Daoy (cell line): ENCODE results near the gene BRD9. TPM values are rescaled to one million over a fixed set of nuclear protein-coding genes. Genes with fewer than 3 reads are reported as not detected.
A peak's percentile ranks its signal among the peaks of the same experiment; 100 is the strongest.
"Not testable (repeated sequence)": the region's sequence is repeated elsewhere in the genome, so short reads cannot be mapped to it uniquely, and the experiment has no call there.

Source experiments
- DNase-seq: peaks from one replicate; pipeline ENCODE4 v3.0.0-alpha.2; 2015; ENCODE audit warnings: low read depth
- total RNA-seq: library from RNA; depleted of rRNA; stranded (reverse); fragments of >200 nt; shearing (Covaris generic); gene quantifications from 2 replicates; pipeline ENCODE4 v1.2.3, GENCODE V29; 2014

The BRD9 gene
- total RNA-seq, 1 experiment from 2014 or later, result 42.9 TPM

DNA sequence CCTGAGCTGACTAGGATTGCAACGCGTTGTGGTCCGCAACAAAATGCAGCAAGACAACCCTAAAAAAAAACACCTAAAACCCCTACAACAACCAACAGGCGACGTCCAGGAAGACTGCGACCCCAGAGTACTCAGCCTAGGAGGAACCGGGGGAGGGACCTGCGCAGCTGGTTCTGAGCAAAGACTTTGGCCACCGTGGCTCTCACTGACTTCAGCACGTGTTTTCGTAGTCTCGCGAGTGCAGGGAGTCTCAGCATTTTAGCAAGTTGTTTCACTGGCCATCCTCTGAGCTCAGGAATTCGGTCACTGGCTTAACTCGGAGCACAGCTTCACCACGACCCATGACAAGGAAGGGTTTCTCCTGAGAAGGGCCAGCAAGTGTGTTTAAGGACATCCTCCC, 33.2 kb downstream of the BRD9 start:
- no peak for DNase-seq

DNA sequence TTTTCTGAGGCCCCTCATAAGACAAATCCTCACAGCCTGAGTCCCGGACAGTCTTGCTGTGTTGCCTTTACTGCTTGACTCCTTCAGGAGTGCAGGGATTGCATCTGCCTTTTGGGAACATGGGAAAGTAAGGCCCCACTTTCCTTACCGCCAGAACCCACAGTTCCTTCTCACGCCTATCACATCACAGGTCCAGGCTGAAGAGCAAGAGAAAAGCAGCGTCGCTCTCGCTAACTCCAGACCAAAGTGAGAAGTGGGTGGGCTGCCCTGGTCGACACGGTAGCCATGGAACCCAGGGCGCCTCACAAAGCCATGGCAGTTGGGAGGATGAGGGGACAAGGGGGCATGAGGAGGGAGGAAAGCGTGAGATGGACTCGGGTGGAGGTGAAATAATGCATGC, 33.9 kb downstream of the BRD9 start:
- DNase-seq, result no peak

DNA sequence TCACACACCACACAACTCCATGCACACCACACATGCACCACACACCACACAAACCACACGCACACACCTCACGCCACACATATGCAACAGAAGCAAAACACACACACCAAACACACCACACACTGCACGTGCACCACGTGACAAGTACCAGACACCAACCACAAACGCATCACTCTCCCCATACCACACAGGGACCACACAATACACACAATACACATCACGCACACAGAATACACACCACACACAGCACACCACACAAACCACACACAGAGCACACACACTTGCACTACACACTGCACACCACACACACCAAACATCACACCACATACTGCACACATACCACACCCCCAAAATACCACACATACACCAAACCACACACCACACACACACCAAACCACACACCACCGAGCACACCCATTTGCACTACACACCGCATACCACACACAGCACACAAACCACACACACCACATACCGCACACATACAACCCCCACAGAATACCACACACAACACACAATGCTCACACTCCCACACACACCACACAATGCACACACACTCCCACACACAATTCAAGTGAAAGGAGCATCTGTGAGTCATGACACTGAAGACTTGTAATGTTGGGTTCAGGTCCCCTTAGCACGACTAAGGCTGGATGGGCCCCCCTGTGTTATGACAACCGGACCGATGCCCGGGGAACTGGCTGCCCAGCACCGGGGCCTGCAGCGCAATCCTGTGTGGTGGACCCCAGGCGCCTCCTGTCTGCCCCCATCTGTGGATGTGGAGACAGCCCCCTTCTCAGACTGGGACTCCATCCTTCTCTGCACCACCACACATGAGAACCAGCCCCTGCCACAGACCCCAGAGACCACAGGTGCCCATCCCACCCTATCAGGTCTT, 35.8 kb downstream of the BRD9 start:
- DNase-seq, result no peak

DNA sequence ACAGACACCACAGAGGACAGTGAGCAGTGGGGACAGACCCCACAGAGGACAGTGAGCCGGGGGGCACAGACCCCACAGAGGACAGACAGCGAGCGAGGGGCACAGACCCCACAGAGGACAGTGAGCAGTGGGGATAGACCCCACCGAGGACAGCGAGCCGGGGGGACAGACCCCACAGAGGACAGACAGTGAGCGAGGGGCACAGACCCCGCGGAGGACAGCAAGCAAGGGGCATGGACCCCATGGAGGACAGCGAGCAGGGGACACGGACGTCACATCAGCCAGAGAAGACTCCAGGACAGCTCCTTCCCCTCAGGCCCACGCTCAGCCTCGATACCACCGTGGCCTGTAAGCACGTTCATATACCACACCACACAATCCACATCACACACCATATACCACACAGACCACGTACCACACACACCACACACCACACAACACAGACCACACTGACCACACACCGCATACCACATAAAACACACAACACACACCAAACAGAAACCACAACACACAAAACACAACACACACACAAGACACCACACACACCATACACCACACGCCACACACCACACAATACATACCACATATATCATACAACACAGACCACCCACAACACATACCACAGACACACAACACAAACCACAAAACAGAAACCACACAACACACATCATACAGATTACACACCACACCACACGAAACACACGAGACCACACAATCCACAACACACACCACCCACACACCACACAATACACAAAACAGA, 36.6 kb downstream of the BRD9 start:
- no peak for DNase-seq

DNA sequence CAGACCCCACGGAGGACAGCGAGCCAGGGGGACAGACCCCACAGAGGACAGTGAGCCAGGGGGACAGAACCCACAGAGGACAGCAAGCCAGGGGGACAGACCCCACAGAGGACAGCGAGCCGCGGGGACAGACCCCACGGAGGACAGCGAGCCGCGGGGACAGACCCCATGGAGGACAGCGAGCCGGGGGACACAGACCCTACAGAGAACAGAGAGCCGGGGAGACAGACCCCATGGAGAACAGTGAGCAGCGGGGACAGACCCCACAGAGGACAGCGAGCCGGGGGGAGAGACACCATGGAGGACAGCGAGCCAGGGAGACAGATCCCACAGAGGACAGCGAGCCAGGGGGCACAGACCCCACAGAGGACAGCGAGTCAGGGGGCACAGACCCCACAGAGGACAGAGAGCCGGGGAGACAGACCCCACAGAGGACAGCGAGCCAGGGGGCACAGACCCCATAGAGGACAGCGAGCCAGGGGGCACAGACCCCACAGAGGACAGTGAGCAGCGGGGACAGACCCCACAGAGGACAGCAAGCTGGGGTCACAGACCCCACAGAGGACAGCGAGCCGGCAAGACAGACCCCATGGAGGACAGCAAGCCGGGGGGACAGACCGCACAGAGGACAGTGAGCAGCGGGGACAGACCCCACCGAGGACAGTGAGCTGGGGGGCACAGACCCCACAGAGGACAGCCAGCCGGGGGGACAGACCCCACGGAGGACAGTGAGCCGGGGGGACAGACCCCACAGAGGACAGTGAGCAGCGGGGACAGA, 37.4 kb downstream of the BRD9 start:
- DNase-seq, result no peak

DNA sequence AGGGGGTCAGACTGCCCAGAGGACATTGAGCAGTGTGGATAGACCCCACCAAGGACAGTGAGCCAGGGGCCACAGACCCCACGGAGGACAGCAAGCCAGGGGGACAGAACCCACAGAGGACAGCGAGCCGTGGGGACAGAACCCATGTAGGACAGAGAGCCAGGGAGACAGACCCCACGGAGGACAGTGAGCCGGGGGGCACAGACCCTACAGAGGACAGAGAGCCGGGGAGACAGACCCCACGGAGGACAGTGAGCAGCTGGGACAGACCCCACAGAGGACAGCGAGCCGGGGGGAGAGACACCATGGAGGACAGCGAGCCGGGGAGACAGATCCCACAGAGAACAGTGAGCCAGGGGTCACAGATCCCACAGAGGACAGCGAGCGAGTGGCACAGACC, 38.4 kb downstream of the BRD9 start:
- DNase-seq, result no peak

DNA sequence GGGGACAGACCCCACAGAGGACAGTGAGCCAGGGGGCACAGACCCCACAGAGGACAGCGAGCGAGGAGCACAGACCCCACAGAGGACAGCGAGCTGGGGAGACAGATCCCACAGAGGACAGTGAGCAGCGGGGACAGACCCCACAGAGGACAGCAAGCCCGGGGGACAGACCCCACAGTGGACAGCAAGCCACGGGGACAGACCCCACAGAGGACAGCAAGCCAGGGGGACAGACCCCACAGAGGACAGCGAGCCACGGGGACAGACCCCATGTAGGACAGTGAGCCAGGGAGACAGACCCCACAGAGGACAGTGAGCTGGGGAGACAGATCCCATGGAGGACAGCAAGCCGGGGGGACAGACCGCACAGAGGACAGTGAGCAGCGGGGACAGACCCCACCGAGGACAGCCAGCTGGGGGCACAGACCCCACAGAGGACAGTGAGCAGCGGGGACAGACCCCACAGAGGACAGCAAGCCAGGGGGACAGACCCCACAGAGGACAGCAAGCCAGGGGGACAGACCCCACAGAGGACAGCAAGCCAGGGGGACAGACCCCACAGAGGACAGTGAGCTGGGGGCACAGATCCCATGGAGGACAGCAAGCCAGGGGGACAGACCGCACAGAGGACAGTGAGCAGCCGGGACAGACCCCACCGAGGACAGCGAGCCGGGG, 39.0 kb downstream of the BRD9 start:
- not testable (repeated sequence) for DNase-seq

DNA sequence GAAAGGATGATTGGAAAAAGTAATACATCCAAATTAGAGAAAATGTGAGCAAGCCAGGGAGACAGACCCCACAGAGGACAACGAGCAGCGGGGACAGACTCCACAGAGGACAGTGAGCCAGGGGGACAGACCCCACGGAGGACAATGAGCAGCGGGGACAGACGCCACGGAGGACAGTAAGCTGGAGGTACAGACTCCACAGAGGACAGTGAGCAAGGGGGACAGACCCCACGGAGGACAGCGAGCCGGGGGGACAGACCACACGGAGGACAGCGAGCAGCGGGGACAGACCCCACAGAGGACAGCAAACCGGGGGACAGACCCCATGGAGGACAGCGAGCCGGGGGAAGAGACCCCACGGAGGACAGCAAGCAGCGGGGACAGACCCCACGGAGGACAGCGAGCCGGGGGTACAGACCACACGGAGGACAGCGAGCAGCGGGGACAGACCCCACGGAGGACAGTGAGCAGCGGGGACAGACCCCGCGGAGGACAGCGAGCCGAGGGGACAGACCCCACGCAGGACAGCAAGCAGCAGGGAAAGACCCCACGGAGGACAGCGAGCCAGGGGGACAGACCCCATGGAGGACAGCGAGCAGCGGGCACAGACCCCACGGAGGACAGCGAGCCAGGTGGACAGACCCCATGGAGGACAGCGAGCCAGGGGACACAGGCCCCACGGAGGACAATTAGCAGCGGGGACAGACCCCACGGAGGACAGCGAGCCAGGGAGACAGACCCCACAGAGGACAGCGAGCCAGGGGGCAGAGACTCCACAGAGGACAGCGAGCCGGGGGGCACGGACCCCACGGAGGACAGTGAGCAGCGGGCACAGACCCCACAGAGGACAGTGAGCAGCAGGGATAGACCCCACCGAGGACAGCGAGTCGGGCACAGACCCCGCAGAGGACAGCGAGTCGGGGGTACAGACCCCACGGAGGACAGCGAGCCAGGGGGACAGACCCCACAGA, 39.9 kb downstream of the BRD9 start:
- no peak for DNase-seq

DNA sequence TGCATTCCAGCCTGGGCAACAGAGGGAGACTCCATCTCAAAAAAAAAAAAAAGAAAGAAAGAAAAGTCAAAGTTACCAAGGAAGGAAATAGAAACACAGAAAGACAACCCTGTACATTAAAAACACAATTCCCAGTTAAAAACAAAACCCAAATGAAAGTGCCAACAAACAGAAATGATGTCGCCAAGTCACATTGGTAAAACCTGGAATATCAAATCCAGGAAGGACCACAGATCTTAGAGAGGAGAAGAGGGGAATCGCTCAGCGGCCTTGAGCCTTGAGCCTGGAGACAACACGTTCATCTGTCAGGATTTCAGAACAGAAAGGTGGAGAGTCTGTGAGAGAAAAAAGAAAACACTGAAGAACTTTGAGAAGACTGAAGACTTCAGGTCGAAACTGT, 40.6 kb downstream of the BRD9 start:
- no peak for DNase-seq

DNA sequence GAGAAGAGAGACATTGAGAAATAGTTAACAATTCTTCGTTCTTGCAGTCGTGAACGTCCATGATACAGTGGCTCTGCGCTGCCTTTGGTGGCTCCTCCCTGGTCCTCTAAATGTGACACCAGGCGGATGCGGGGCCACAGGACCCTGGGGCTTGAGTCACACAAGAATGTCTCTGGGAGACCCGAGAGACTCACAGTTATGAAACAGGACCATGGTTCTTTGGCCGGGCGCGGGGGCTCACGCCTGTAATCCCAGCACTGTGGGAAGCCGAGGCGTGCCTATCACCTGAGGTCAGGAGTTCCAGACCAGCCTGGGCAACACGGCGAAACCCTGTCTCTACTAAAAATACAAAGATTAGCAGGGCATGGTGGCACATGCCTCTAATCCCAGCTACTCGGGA, 41.0 kb downstream of the BRD9 start:
- DNase-seq, result no peak

DNA sequence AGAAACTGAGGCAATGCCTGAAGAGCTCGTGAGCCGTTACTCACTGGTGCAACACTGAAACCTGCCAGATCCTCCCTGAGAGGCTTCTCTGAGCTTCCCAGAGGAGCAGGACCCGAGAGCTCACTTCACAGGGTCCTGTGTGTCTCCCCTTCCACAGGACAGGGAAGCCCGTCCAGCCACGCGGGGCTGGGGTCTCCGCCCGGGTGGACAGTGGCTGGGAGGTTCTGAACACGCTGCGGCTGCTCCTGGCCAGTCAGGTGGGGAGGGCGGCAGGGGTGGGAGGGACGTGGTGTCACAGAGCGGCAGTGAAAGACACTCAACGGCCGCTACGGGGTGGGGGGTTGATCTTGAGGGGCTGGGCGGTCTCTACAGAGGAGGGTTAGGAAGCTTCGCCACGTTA, 41.5 kb downstream of the BRD9 start:
- no peak for DNase-seq

DNA sequence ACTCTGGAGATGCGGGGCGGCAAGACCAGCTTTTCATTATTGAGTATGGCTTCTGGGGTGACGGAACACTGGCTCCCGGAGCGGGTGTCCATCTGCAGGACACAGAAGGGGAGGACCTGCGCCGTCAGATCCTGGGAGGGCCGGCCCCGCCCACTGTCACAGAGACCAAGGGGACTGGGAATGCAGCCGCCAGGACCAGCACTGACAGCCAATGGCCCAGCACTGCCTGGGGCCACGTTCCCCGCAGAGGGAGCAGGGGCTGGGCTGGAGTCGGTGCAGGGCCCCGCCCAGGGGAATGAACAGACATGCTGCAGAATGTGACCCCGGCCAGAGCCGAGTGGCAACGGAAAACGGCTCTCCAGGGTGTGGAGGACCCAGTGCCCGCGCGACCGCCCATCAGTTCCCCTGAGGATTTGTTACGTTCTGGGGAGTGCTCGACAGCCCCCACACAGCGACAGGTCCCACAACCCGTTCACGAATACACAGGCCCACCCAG, 42.0 kb downstream of the BRD9 start, which contains the start of gene ZDHHC11:
ZDHHC11 (minus strand) TSS at position 476 of the 496 bp plus-strand sequence; CDS start at position 92, 384 bp downstream.
- DNase-seq, result peak; percentile 67

DNA sequence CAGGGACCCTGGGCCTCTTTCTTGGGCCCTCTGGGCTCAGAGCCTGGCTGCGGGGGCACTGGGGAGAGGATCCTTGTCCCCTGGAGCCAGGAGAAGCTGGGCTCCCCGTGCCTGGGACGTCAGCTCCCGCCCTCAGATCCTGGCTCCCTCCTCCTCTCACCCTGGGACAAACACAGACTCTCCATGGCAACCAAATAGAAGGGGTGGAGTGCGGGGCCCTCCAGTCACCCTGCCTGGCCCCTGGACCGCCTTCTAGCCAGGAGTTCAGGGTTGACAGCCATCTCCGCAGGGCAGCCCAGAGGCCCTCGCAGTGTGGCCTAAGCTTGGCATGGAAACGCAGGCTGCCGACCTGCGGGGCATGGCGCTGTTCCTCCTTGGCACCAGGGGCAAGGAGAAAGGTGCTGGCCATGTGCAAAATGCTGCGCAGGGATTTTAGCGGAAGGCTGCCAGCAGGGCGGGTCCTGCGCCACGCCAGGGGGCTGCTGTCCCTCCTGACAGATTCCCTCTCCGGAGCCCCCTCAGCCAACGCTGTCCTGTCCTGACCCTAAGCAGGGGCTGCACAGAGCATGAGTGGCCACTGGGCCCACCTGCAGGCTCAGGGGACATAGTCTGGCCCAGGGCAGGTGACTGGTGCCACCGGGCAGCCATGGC, 42.8 kb downstream of the BRD9 start:
- DNase-seq, result no peak

DNA sequence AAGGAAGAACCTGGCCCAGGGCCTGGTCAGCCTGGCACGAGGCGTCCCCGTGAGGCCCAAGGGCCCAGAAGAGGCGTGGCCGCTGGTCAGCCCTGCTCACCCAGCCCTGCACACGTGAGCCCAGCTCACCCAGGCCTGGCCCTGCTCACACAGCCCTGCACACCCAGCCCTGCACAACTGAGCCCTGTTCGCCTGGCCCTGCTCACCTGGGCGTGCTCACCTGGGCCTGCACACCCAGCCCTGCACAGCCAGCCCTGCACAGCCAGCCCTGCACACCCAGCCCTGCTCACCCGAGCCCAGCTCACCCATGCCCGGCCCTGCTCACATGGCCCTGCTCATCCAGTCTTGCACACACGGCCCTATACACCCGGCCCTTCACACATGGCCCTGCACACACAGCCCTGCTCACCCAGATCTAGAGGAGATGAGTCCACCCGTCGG, 43.9 kb downstream of the BRD9 start:
- DNase-seq, result no peak

DNA sequence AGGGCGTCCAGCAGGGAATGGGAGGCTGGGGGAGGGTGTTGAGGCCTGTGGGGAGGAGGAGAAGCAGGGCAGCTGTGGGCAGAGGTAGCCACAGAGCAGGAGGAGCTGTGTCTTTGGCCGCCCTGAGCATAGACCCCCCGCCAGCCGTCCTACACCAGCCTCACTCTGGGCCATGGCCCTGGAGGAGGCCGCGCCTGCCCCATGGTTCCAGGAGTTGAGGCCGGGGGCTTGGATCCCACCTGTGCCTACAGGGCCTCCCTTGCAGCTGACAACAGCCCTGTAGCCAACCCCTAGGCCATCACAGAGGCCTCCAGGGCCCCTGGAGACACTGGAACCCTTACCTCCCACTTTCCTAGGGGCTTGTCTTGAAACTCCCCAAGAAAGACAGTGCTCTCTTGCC, 44.9 kb downstream of the BRD9 start:
- not testable (repeated sequence) for DNase-seq

DNA sequence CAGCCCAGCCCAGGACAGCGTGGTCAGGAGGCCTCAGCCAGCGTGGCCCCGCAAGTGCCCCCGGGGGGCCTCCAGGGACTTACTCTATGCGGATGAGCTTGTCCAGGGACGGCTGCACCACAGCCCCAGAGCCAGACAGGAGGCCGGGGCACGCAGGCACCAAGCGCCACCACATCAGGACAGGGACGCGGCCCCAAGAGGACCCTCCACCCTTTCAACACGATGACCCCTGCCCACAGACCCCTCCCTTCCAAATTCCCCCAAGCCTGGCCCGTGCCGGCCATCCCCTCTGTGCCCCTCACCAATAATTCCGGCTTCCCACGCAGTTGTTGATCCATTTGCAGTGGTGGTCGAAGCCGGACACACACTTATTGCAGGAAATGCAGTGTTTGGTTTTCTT, 45.4 kb downstream of the BRD9 start:
- not testable (repeated sequence) for DNase-seq

DNA sequence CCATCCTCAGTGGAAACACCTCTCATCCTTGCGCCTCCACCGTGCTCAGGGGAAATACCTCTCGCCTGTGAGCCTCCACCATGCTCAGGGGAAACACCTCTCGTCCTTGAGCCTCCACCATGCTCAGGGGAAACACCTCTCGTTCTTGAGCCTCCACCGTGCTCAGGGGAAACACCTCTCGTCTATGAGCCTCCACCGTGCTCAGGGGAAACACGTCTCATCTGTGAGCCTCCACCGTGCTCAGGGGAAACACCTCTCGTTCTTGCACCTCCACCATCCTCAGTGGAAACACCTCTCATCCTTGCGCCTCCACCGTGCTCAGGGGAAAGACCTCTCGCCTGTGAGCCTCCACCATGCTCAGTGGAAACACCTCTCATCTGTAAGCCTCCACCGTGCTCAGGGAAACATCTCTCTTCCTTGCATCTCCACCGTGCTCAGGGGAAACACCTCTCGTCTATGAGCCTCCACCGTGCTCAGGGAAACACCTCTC, 46.0 kb downstream of the BRD9 start:
- DNase-seq, result not testable (repeated sequence)

DNA sequence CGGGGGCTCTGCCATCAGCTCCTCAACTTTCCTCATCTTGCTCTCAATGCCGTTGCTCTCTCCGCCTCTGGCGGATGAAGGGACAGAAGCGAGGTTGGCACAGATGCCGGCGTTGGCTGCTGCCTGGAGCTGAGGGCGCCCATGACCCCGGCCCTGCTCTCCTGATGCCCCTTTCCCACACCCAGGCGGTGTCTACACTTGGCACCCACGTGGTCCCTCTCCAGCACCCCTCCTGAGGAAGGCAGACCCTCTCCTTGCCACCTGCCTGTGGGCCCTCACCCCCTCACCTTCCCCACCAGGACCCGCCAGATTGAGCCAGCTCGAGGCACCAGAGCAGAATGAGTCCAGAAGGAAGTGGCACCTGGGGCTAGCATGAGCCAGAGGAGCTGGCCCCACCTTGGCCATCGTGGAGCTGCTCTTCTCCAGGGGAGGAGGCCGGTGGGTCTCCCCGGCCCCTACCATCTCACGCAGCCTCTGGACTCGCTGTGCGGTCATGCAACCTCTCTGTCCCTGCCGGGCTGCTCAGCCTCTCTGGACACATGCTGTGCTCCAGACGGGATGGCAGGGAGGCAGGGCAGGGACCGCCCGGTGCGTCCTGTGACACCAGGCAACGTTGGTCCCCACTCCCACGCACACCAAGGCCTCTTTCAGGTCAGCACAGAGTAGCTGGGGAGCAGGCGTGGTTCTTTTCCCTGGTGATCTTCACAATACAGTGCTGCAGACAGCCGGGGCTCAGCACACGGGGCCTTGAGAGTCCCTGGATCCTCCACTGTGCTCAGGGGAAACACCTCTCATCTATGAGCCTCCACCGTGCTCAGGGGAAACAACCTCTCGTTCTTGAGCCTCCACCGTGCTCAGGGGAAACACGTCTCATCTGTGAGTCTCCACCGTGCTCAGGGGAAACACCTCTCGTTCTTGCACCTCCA, 46.7 kb downstream of the BRD9 start:
- DNase-seq, result not testable (repeated sequence)
